ENCODE results near the gene ATP6V1C2.

ATP6V1C2 gene

GRCh38 chr2:10733566-10733925 is 12.1 kb downstream of the ATP6V1C2 start:
- DNase-seq (ENCODE audit: low read depth): no peak

- DNase-seq (ENCODE audit: low read depth): no peak
Measured at GRCh38 chr2:10733980-10734379, 12.6 kb downstream of the ATP6V1C2 start.

GRCh38 chr2:10738192-10738591 is 16.8 kb downstream of the ATP6V1C2 start:
- DNase-seq (ENCODE audit: low read depth): no peak

GRCh38 chr2:10740226-10740625 is 18.8 kb downstream of the ATP6V1C2 start:
- no peak for DNase-seq (ENCODE audit: low read depth)

GRCh38 chr2:10741139-10741538 is 19.7 kb downstream of the ATP6V1C2 start:
- no peak for DNase-seq (ENCODE audit: low read depth)

GRCh38 chr2:10742666-10743065 is 21.2 kb downstream of the ATP6V1C2 start:
- DNase-seq (ENCODE audit: low read depth): no peak

GRCh38 chr2:10750610-10751009 is 29.2 kb downstream of the ATP6V1C2 start:
- no peak for DNase-seq (ENCODE audit: low read depth)

GRCh38 chr2:10752236-10752635 is 30.8 kb downstream of the ATP6V1C2 start:
- DNase-seq (ENCODE audit: low read depth): no peak

GRCh38 chr2:10753156-10753555 is 31.7 kb downstream of the ATP6V1C2 start:
- DNase-seq (ENCODE audit: low read depth): no peak

GRCh38 chr2:10753876-10754275 is 32.4 kb downstream of the ATP6V1C2 start:
- DNase-seq (ENCODE audit: low read depth): no peak

- no peak for DNase-seq (ENCODE audit: low read depth)
Measured at GRCh38 chr2:10755621-10756020, 34.2 kb downstream of the ATP6V1C2 start.

- DNase-seq (ENCODE audit: low read depth): no peak
Measured at GRCh38 chr2:10757814-10758286, 36.4 kb downstream of the ATP6V1C2 start.

GRCh38 chr2:10759151-10759714 is 37.8 kb downstream of the ATP6V1C2 start:
- no peak for DNase-seq (ENCODE audit: low read depth)

- DNase-seq (ENCODE audit: low read depth): no peak
Measured at GRCh38 chr2:10760794-10761504, 39.5 kb downstream of the ATP6V1C2 start.

GRCh38 chr2:10761591-10761990 is 40.2 kb downstream of the ATP6V1C2 start:
- no peak for DNase-seq (ENCODE audit: low read depth)

GRCh38 chr2:10762651-10763460 is 41.4 kb downstream of the ATP6V1C2 start:
- DNase-seq (ENCODE audit: low read depth): no peak

- no peak for DNase-seq (ENCODE audit: low read depth)
Measured at GRCh38 chr2:10763461-10763800, 42.0 kb downstream of the ATP6V1C2 start.

- no peak for DNase-seq (ENCODE audit: low read depth)
Measured at GRCh38 chr2:10764096-10764785, 42.8 kb downstream of the ATP6V1C2 start.

GRCh38 chr2:10764896-10765295 is 43.5 kb downstream of the ATP6V1C2 start:
- DNase-seq (ENCODE audit: low read depth): no peak

GRCh38 chr2:10765461-10765860 is 44.0 kb downstream of the ATP6V1C2 start:
- DNase-seq (ENCODE audit: low read depth): no peak

- no peak for DNase-seq (ENCODE audit: low read depth)
Measured at GRCh38 chr2:10765914-10766313, 44.5 kb downstream of the ATP6V1C2 start.

- no peak for DNase-seq (ENCODE audit: low read depth)
Measured at GRCh38 chr2:10768063-10768507, 46.7 kb downstream of the ATP6V1C2 start.

Measured in HS-27A (cell line).